Pancreas (tissue), 10 donors: Measurements from ENCODE around the gene ACRBP. TPM values are rescaled to one million over a fixed set of nuclear protein-coding genes. Genes with fewer than 3 reads are reported as not detected.

Source experiments
- ATAC-seq, 4 donors: fragments of 200-7000 bp; cut with Tn5 transposase; one replicate each; pipeline versions ENCODE4 v1.8.0 to v1.9.1; 2020; ENCODE audit warnings: mild to moderate bottlenecking in 4 of 4, moderate library complexity in 4 of 4
- DNase-seq, 6 donors: peaks; one replicate each; pipeline ENCODE4 v3.0.0-alpha.2; 2020
- FAIRE-seq: peaks from 2 replicates; lab custom pipeline; 2012; peaks lifted over from hg19 to GRCh38; lab: Jason Lieb, UNC
- H3K27ac ChIP-seq, 4 donors: fragments of 200-600 bp; sonication (generic); 1 replicate in 3 of 4; 2 replicates in 1 of 4; pipeline versions ENCODE4 v1.5.0 to v1.8.0; 2020
- H3K27me3 ChIP-seq, 4 donors: fragments of 200-600 bp; one replicate each; pipeline ENCODE4 v1.8.0; 2021
- H3K36me3 ChIP-seq, 3 donors: fragments of 200-600 bp; sonication (generic) in 1 of 3; one replicate each; pipeline versions ENCODE4 v1.5.0 to v1.8.0; 2020 to 2021
- H3K4me1 ChIP-seq, 3 donors: fragments of 200-600 bp; one replicate each; pipeline ENCODE4 v1.8.0; 2021
- H3K4me3 ChIP-seq, 4 donors: fragments of 200-600 bp; sonication (generic) in 2 of 4; one replicate each; pipeline versions ENCODE4 v1.5.0 to v1.8.0; 2020 to 2021
- H3K9me3 ChIP-seq, 4 donors: fragments of 200-600 bp; one replicate each; pipeline ENCODE4 v1.8.0; 2021
- CTCF ChIP-seq, 4 donors: fragments of 200-600 bp; sonication (generic) in 3 of 4; IDR thresholded peaks; one replicate each; pipeline versions ENCODE4 v1.5.0 to v1.8.0; 2021; ENCODE audit warnings: antibody characterized with exemption in 4 of 4
- WGBS, 2 donors: extraction: QIAGEN DNeasy Blood & Tissue Kit; methylation state at CpG; one replicate each; pipeline ENCODE4 v1.1.7; 2013; 5-methylcytosine and 5-hydroxymethylcytosine counted together
- intact Hi-C, 3 donors: fragments of 100-400 bp; cut with DNase I; formaldehyde crosslinking; loops; one replicate each; pipeline versions ENCODE4 v1.11.1 to v1.14.2; 2022
- polyA plus RNA-seq, 2 donors: library from polyadenylated mRNA; stranded (reverse); fragments of 200-250 nt; gene quantifications; one replicate each; pipeline ENCODE4 v1.2.3, GENCODE V29; 2013
- total RNA-seq, 6 donors: library from RNA; stranded (reverse); fragmentation: NEBNext Ultra II Directional in 4 of 6; extraction: Animal tissue kit (Norgen Biotek cat#: 25700) in 4 of 6; gene quantifications; one replicate each; pipeline versions ENCODE4 v1.2.1 to v1.2.4, GENCODE V29; 2021 to 2023
- donor health status: healthy with polysubstance abuse.
- donor health status: DM: no; HTN: no; CAD: no; lungs with moderate emphysema.
- donor health status: DM: no; HTN: no; CAD: no.
- donor health status: control.
- donor health status: control.
- donor health status: Bipolar disorder and iron deficiency.
- donor health status: DM: yes; HTN: yes; CAD: no.
- donor health status: DM: no; HTN: no; CAD: no.
- donor health status: DM: no; HTN: no; CAD: no.
- donor health status: DM: yes; HTN: yes; CAD: no.

ACRBP gene
- total and polyA plus RNA-seq, 8 donors, result 1.2 to 4.1 (median 1.8) TPM

- ATAC-seq, result peak; percentile 80 to 86 (median 83)
- 5 to 6% methylated on average over 18 to 21 of the region's 21 CpGs for WGBS, 2 donors
- intact Hi-C loops, result no loop called here
These were observed 33.3 kb downstream of the ACRBP start for GRCh38 chr12:6613776-6614512.

GRCh38 chr12:6613015-6613775, 34.0 kb downstream of the ACRBP start:
- TF ChIP-seq CTCF (IDR thresholded peaks at IDR 0.05), result no peak
- Histone ChIP-seq H3K9me3 (no peaks in the 10 kb centered on the region), H3K4me1 (peaks cover 13 to 18% (median 15%) of the 10 kb centered on the region in 3 donors), H3K27me3 (no peaks in the 10 kb centered on the region), H3K36me3 (no peaks in the 10 kb centered on the region), H3K4me3 (no peak overlapping the region), H3K27ac (peak overlapping the region; percentile 73 to 88 (median 80))
- DNase-seq (peak in 5 of 6 donors; percentile 51 to 79 (median 62)), ATAC-seq (peak; percentile 11 to 41 (median 24)), FAIRE-seq (no peak)
- intact Hi-C loops, result no loop called here
- WGBS, 2 donors, result 12 to 14% methylated on average over 17 of the region's 17 CpGs

More at GRCh38 chr12:6613776-6614512, 33.3 kb downstream of the ACRBP start:
- Histone ChIP-seq H3K4me1 (peaks cover 13 to 18% (median 15%) of the 10 kb centered on the region in 3 donors), H3K36me3 (no peaks in the 10 kb centered on the region), H3K4me3 (no peak overlapping the region), H3K27ac (peak overlapping the region; percentile 72 to 88 (median 80)), H3K9me3 (no peaks in the 10 kb centered on the region), H3K27me3 (no peaks in the 10 kb centered on the region)
- FAIRE-seq (no peak), DNase-seq (peak; percentile 84 to 95 (median 92))
- no peak for TF ChIP-seq CTCF (IDR thresholded peaks at IDR 0.05)

GRCh38 chr12:6612652-6613014, 34.6 kb downstream of the ACRBP start:
- no peaks in the 10 kb centered on the region for H3K27me3 ChIP-seq
- H3K36me3 ChIP-seq, result no peaks in the 10 kb centered on the region
- TF ChIP-seq CTCF (IDR thresholded peaks at IDR 0.05), result no peak
- peaks cover 13 to 18% (median 15%) of the 10 kb centered on the region in 3 donors for H3K4me1 ChIP-seq
- peak in 2 of 6 donors; percentile 33 to 44 for DNase-seq
- peak in 1 of 4 donors; percentile 0 for ATAC-seq
- no peaks in the 10 kb centered on the region for H3K9me3 ChIP-seq
- H3K4me3 ChIP-seq, result no peak overlapping the region
- intact Hi-C loops, result no loop called here
- 42 to 47% methylated on average over 7 of the region's 7 CpGs for WGBS, 2 donors
- peak overlapping the region; percentile 73 to 88 (median 80) for H3K27ac ChIP-seq
- no peak for FAIRE-seq

- Histone ChIP-seq H3K4me1 (peaks cover 13 to 18% (median 15%) of the 10 kb centered on the region in 3 donors), H3K27me3 (no peaks in the 10 kb centered on the region), H3K36me3 (no peaks in the 10 kb centered on the region), H3K4me3 (no peak overlapping the region), H3K9me3 (no peaks in the 10 kb centered on the region), H3K27ac (peak overlapping the region in 3 of 4 donors; percentile 77 to 88 (median 83))
- DNase-seq (no peak), FAIRE-seq (no peak), ATAC-seq (no peak)
- TF ChIP-seq CTCF (IDR thresholded peaks at IDR 0.05), result no peak
- WGBS, 2 donors, result 68 to 81% methylated on average over 6 of the region's 6 CpGs
- intact Hi-C loops, result no loop called here
These were observed 35.0 kb downstream of the ACRBP start for GRCh38 chr12:6612247-6612646.
